Measurements from ENCODE around the gene IMMP2L. TPM values are rescaled to one million over a fixed set of nuclear protein-coding genes. Genes with fewer than 3 reads are reported as not detected.

IMMP2L gene
- total and polyA plus RNA-seq, 4 donors, result 7.3 to 21.1 (median 12.4) TPM

DNA sequence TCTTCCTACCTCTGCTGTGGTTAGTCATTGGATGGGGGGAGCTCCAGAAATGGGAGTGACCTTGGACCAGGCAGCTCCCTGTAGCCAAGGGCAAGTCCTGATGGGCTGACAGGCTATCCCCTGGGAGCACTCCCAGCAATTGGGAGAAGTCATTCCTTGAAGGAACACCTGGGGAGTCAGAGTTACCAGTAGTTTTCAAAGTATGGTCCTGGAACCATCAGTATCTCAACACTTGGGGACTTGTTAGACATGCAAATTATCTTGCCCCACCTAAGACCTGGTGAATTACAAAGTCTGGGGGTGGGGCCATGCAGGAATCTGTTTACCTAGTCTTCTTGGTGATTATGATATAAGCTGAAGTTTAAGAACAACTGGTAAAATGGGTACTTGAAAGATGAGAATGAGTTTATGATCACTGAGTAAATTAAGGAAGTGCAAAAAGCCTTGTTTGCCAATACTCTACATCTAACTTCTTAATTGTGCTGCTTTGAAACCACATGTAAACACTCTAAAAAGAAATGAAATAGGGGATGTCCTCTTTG lies 758.6 kb downstream of the IMMP2L start:
- Histone ChIP-seq H3K9ac (ENCODE audit: low read depth in 1 of 2, low read length in 2 of 2) (no peak overlapping the region), H3K4me3 (ENCODE audit: low read depth in 1 of 3, low read length in 3 of 3) (no peak overlapping the region), H3K27ac (ENCODE audit: low read depth in 1 of 2, low read length in 2 of 2) (no peak overlapping the region), H3K27me3 (ENCODE audit: control insufficient read depth in 4 of 4, insufficient read depth in 4 of 4, low read length in 3 of 4) (no peaks in the 10 kb centered on the region), H3K36me3 (ENCODE audit: control insufficient read depth in 4 of 4, insufficient read depth in 3 of 4, low read depth in 1 of 4, low read length in 3 of 4) (no peaks in the 10 kb centered on the region), H3K9me3 (ENCODE audit: control insufficient read depth in 4 of 4, low read length in 3 of 4) (no peaks in the 10 kb centered on the region), H3K4me1 (ENCODE audit: control insufficient read depth in 4 of 4, insufficient read depth in 4 of 4, low read length in 3 of 4) (no peaks in the 10 kb centered on the region)
- TF ChIP-seq, protein P1, sequence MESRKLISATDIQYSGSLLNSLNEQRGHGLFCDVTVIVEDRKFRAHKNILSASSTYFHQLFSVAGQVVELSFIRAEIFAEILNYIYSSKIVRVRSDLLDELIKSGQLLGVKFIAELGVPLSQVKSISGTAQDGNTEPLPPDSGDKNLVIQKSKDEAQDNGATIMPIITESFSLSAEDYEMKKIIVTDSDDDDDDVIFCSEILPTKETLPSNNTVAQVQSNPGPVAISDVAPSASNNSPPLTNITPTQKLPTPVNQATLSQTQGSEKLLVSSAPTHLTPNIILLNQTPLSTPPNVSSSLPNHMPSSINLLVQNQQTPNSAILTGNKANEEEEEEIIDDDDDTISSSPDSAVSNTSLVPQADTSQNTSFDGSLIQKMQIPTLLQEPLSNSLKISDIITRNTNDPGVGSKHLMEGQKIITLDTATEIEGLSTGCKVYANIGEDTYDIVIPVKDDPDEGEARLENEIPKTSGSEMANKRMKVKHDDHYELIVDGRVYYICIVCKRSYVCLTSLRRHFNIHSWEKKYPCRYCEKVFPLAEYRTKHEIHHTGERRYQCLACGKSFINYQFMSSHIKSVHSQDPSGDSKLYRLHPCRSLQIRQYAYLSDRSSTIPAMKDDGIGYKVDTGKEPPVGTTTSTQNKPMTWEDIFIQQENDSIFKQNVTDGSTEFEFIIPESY (IDR thresholded peaks at IDR 0.05), result no peak
- TF ChIP-seq NR2F2 (IDR thresholded peaks at IDR 0.05) (no peak), GABPA (IDR thresholded peaks at IDR 0.05 in 1 of 2, conservative IDR thresholded peaks at IDR 0.05 in 1 of 2) (no peak), RXRA (IDR thresholded peaks at IDR 0.05) (no peak), FOXA1 (IDR thresholded peaks at IDR 0.05) (no peak), HNF4G (IDR thresholded peaks at IDR 0.05) (no peak), TAF1 (conservative IDR thresholded peaks at IDR 0.05) (no peak), FOXA2 (IDR thresholded peaks at IDR 0.05) (no peak), YY1 (IDR thresholded peaks at IDR 0.05) (no peak), RAD21 (IDR thresholded peaks at IDR 0.05) (no peak), JUND (IDR thresholded peaks at IDR 0.05) (no peak), EGR1 (IDR thresholded peaks at IDR 0.05; ENCODE audit: low read depth in 2 of 2) (no peak), SP1 (IDR thresholded peaks at IDR 0.05) (no peak), HNF4A (conservative IDR thresholded peaks at IDR 0.05) (no peak)
- TF ChIP-seq, protein P2, sequence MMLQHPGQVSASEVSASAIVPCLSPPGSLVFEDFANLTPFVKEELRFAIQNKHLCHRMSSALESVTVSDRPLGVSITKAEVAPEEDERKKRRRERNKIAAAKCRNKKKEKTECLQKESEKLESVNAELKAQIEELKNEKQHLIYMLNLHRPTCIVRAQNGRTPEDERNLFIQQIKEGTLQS (IDR thresholded peaks at IDR 0.05), result no peak
- TF ChIP-seq, protein P3, sequence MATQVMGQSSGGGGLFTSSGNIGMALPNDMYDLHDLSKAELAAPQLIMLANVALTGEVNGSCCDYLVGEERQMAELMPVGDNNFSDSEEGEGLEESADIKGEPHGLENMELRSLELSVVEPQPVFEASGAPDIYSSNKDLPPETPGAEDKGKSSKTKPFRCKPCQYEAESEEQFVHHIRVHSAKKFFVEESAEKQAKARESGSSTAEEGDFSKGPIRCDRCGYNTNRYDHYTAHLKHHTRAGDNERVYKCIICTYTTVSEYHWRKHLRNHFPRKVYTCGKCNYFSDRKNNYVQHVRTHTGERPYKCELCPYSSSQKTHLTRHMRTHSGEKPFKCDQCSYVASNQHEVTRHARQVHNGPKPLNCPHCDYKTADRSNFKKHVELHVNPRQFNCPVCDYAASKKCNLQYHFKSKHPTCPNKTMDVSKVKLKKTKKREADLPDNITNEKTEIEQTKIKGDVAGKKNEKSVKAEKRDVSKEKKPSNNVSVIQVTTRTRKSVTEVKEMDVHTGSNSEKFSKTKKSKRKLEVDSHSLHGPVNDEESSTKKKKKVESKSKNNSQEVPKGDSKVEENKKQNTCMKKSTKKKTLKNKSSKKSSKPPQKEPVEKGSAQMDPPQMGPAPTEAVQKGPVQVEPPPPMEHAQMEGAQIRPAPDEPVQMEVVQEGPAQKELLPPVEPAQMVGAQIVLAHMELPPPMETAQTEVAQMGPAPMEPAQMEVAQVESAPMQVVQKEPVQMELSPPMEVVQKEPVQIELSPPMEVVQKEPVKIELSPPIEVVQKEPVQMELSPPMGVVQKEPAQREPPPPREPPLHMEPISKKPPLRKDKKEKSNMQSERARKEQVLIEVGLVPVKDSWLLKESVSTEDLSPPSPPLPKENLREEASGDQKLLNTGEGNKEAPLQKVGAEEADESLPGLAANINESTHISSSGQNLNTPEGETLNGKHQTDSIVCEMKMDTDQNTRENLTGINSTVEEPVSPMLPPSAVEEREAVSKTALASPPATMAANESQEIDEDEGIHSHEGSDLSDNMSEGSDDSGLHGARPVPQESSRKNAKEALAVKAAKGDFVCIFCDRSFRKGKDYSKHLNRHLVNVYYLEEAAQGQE (IDR thresholded peaks at IDR 0.05), result no peak
- TF ChIP-seq, protein P4, sequence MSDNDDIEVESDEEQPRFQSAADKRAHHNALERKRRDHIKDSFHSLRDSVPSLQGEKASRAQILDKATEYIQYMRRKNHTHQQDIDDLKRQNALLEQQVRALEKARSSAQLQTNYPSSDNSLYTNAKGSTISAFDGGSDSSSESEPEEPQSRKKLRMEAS (IDR thresholded peaks at IDR 0.05), result no peak
- TF ChIP-seq, protein P5, sequence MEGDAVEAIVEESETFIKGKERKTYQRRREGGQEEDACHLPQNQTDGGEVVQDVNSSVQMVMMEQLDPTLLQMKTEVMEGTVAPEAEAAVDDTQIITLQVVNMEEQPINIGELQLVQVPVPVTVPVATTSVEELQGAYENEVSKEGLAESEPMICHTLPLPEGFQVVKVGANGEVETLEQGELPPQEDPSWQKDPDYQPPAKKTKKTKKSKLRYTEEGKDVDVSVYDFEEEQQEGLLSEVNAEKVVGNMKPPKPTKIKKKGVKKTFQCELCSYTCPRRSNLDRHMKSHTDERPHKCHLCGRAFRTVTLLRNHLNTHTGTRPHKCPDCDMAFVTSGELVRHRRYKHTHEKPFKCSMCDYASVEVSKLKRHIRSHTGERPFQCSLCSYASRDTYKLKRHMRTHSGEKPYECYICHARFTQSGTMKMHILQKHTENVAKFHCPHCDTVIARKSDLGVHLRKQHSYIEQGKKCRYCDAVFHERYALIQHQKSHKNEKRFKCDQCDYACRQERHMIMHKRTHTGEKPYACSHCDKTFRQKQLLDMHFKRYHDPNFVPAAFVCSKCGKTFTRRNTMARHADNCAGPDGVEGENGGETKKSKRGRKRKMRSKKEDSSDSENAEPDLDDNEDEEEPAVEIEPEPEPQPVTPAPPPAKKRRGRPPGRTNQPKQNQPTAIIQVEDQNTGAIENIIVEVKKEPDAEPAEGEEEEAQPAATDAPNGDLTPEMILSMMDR (IDR thresholded peaks at IDR 0.05; ENCODE audit: low read depth, low read length, missing input control), result no peak
- no peak for DNase-seq (ENCODE audit: low spot score)

Data from liver (tissue), 9 donors.